ENCODE results near the gene FBLN2. TPM values are rescaled to one million over a fixed set of nuclear protein-coding genes. Genes with fewer than 3 reads are reported as not detected.

Gene FBLN2
- total RNA-seq, 3 donors from 2014 or later (not counting 1 experiment from before 2014, with no cell fraction given), result 0.61 to 2.7 (median 1.6) TPM

- H3K27me3 ChIP-seq (ENCODE audit: control insufficient read depth, insufficient read depth, low read length), result no peaks in the 10 kb centered on the region
- H3K27ac ChIP-seq (ENCODE audit: low read length), result no peak overlapping the region
- Mint-ChIP-seq H3K36me3 (no peaks in the 10 kb centered on the region), H3K9me3 (no peaks in the 10 kb centered on the region), H3K27ac (no peak overlapping the region), H3K4me1 (peaks cover 0 to 7% of the 10 kb centered on the region in 2 donors), H3K27me3 (ENCODE audit: low read depth in 2 of 2) (peaks cover 5 to 17% of the 10 kb centered on the region in 2 donors), H3K4me3 (no peak overlapping the region)
- H3K36me3 ChIP-seq (ENCODE audit: control insufficient read depth, insufficient read depth, low read length), result no peaks in the 10 kb centered on the region
- WGBS (ENCODE audit: insufficient coverage), result 94% methylated on average over 21 of the region's 22 CpGs
- H3K4me1 ChIP-seq (ENCODE audit: control insufficient read depth, insufficient read depth, low read length), result peaks cover 6% of the 10 kb centered on the region
- ATAC-seq, result no peak
- intact Hi-C loops (cut with micrococcal nuclease), result no loop called here
- H3K4me3 ChIP-seq (ENCODE audit: low read length), result no peak overlapping the region
- TF ChIP-seq CTCF (IDR thresholded peaks at IDR 0.05), result no peak
- no peaks in the 10 kb centered on the region for H3K9me3 ChIP-seq (ENCODE audit: control insufficient read depth, insufficient read depth, low read length)
- DNase-seq, result no peak
Measured at GRCh38 chr3:13662238-13662847, 113.4 kb downstream of the FBLN2 start.

DNA sequence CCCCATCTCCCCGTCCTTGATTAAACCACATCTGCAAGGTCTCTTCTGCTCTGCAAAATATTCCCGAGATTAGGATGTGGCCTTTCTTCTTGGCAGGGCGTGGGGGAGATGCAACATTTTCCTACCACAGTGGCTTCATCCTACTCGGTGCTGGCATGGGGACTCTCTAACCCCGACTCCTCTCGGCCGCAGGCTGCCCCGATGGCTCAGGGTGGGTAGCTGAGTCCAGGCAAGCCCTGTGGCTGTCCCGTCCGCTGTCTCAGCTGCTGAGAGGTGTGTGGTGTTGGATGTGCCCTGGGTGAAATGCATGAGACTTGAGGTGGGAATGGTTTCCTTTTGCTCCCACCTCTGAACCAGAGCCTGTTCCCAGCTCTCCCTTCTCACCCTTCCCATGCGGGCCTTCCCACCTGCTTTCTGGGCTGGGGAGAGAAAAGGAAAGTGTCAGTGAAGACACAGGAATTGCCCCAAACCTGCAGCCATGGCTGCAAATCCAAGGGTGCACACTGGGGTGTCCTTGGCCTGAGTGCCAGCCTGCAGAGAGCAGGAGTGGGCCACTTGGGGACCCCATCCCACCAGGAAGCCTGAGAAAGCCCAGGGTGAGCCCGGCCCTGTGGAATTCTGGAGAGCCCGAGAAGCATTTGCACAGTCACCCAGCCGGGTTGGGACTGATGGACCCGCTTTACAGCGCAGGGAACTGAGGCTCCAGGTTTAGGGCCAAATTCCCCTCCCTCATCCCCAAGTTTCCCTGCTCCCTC, 115.0 kb downstream of the FBLN2 start:
- Mint-ChIP-seq H3K9me3 (no peaks in the 10 kb centered on the region), H3K27ac (no peak overlapping the region), H3K4me3 (no peak overlapping the region), H3K36me3 (no peaks in the 10 kb centered on the region), H3K27me3 (ENCODE audit: low read depth in 2 of 2) (peaks cover 10 to 12% of the 10 kb centered on the region in 2 donors), H3K4me1 (no peaks in the 10 kb centered on the region)
- H3K27me3 ChIP-seq (ENCODE audit: control insufficient read depth, insufficient read depth, low read length), result no peaks in the 10 kb centered on the region
- no peaks in the 10 kb centered on the region for H3K9me3 ChIP-seq (ENCODE audit: control insufficient read depth, insufficient read depth, low read length)
- H3K36me3 ChIP-seq (ENCODE audit: control insufficient read depth, insufficient read depth, low read length), result no peaks in the 10 kb centered on the region
- no peak overlapping the region for H3K4me3 ChIP-seq (ENCODE audit: low read length)
- no peak for TF ChIP-seq CTCF (IDR thresholded peaks at IDR 0.05)
- H3K4me1 ChIP-seq (ENCODE audit: control insufficient read depth, insufficient read depth, low read length), result no peaks in the 10 kb centered on the region
- no peak for DNase-seq
- 86% methylated on average over 15 of the region's 16 CpGs for WGBS (ENCODE audit: insufficient coverage)
- no peak for ATAC-seq
- H3K27ac ChIP-seq (ENCODE audit: low read length), result no peak overlapping the region
- intact Hi-C loops (cut with micrococcal nuclease), result no loop called here

DNA sequence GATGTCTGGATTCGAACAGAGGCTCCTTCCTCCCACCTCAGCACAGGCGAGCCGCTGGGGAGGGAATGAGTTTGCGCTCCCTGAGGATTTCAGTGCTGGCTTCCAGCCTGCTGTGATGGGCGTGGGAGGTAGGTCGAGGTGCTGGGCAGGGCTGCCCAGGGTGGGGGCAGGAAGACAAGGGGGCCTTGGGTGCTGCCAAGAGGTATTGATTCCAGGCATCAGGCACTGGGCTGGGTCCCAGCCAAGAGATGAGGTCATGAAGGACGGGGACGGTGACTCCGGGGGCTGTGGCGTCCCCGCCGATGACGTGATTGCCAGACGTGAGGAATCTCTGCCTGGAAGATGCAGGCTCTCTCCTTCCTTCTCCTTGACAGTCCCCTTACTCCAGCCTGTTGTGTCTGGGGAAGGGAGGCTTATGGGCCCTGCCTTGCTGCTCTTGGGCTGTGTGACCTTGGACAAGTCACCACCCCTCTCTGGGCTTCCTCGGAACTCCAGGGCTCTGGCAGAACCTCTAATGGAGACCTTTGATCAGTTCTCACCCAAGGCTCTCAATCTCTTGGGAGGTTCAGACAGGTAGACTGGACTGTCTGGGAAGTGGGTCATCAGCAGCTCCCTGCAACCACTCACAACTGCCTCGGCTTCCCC, 116.8 kb downstream of the FBLN2 start:
- Mint-ChIP-seq H3K27ac (no peak overlapping the region), H3K9me3 (no peaks in the 10 kb centered on the region), H3K27me3 (ENCODE audit: low read depth in 2 of 2) (peaks cover 11 to 12% of the 10 kb centered on the region in 2 donors), H3K36me3 (no peaks in the 10 kb centered on the region), H3K4me3 (no peak overlapping the region), H3K4me1 (no peaks in the 10 kb centered on the region)
- no peak for DNase-seq
- Histone ChIP-seq H3K27me3 (ENCODE audit: control insufficient read depth, insufficient read depth, low read length) (no peaks in the 10 kb centered on the region), H3K4me1 (ENCODE audit: control insufficient read depth, insufficient read depth, low read length) (no peaks in the 10 kb centered on the region), H3K9me3 (ENCODE audit: control insufficient read depth, insufficient read depth, low read length) (no peaks in the 10 kb centered on the region), H3K27ac (ENCODE audit: low read length) (no peak overlapping the region), H3K4me3 (ENCODE audit: low read length) (no peak overlapping the region), H3K36me3 (ENCODE audit: control insufficient read depth, insufficient read depth, low read length) (no peaks in the 10 kb centered on the region)
- 89% methylated on average over 14 of the region's 16 CpGs for WGBS (ENCODE audit: insufficient coverage)
- no peak for ATAC-seq
- TF ChIP-seq CTCF (IDR thresholded peaks at IDR 0.05), result no peak
- intact Hi-C loops (cut with micrococcal nuclease), result no loop called here
